Activated CD4-positive, alpha-beta T cell treated with anti-CD3 and anti-CD28 coated beads, Interleukin-2, amount 50 U/mL, for 24 hours (primary cell): ENCODE data around the gene TNFRSF12A.
"Not testable (repeated sequence)": the region's sequence is repeated elsewhere in the genome, so short reads cannot be mapped to it uniquely, and the experiment has no call there.

ENCODE experiments used
- DNase-seq, 2 donors: peaks; one replicate each; pipeline ENCODE4 v3.0.0-alpha.2; 2020; ENCODE audit warnings: low read depth in 1 of 2, low spot score in 1 of 2

Gene TNFRSF12A

DNA sequence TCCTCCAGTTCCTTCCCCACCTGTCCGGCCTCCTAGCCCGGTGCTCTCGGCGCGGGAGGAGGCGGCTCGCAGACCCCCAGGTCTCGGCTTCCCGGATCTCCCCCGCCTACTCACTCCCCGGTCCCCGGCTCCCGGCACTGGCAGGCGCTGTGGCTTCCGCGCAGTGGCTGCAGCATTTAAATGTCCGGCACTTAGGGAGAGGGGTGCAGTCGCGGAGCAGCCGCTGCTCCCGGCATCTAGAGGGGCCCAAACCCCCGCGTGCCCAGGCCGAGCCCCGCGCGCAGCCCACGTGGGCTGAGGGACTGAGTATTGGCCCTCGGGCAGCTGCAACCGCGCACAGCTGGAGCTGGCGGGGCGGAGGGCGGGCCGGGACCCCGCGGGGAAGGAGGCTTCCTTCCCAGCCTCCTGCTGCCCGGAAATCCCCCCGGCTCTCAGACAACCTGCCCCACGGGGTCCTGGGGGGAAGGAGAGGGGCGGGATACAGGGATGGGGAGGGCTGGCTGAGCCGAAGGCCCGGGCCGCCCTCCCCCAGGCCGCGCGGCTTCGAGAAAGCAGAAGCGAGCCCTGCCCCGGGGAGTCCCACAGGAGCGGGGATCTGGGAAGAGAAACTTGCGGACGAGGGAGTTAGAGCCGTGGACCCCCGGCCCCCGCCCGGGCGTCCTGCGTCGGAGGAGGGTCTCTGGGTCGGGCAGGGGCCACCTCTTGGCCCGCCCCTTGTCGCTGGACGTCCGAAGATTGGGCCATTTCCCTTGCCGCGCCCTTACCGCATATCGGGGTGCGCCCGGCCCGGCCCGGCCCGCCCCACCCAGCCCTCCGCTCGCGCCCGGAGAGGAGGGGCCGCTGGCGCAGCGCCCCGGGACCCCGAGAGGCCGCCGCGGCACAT lies 25.8 kb downstream of the TNFRSF12A start, which contains the start of gene MMP25:
MMP25 (plus strand) TSS at position 804 of the 883 bp plus-strand sequence. CDS start 357 bp downstream, outside the sequence.
- no peak for DNase-seq

- no peak for DNase-seq
Measured at GRCh38 chr16:3046641-3047386, 26.6 kb downstream of the TNFRSF12A start.

DNA sequence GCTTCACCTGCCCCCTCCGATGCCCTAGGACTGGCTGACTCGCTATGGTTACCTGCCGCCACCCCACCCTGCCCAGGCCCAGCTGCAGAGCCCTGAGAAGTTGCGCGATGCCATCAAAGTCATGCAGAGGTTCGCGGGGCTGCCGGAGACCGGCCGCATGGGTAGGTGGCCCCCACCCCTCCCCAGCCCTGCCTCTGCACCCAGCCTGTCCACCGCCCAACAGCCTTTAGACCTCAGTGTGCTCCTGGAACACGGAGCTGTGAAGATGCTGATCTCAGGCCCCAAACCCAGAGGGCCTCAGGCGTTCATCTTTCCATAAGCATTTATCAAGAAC lies 27.2 kb downstream of the TNFRSF12A start:
- DNase-seq = no peak

DNA sequence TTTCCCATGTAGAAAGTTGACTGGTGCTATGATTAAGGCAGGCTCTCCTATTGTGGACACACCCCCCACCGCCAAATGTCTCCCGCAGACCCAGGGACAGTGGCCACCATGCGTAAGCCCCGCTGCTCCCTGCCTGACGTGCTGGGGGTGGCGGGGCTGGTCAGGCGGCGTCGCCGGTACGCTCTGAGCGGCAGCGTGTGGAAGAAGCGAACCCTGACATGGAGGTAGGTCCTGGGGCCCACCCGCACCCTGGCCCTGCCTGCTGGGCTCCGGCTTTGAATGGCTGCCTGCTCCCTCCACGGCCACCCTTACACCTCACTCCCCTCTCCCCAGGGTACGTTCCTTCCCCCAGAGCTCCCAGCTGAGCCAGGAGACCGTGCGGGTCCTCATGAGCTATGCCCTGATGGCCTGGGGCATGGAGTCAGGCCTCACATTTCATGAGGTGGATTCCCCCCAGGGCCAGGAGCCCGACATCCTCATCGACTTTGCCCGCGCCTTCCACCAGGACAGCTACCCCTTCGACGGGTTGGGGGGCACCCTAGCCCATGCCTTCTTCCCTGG lies 29.8 kb downstream of the TNFRSF12A start:
- no peak for DNase-seq

DNA sequence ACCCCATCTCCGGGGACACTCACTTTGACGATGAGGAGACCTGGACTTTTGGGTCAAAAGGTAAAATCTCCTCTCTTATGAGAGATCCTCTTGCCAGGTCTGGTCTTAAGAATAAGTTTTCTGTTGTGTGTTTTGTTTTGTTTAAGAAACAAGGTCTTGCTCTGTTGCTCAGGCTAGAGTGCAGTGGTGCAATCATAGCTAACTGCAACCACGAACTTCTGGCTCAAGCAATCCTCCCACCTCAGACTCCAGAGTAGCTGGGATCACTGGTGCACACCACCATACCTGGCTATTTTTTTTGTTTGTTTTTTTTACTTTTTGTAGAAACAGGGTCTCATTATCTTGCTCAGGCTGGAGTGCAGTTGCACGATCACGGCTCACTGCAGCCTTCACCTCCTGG lies 30.3 kb downstream of the TNFRSF12A start:
- no peak for DNase-seq

GRCh38 chr16:3051009-3051408 lies 30.8 kb downstream of the TNFRSF12A start:
- no peak for DNase-seq

DNA sequence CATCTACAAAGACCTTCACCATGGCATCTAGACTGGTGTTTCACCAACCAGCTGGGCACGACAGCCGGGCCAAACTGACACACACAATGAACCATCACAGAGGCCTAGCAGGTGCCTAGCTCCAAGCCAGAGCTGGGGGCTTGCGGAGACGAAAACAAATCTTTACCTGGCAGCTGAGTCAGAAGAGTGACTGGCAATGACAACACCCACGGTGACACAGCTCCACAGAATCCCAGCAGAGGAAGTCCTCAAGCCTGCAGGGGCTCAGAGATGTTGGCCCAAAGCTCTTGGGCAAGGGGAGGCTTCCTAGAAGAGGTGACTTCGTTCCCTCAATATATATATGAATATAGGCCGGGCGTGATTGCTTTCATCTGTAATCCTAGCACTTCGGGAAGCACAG lies 31.3 kb downstream of the TNFRSF12A start:
- DNase-seq = no peak

DNA sequence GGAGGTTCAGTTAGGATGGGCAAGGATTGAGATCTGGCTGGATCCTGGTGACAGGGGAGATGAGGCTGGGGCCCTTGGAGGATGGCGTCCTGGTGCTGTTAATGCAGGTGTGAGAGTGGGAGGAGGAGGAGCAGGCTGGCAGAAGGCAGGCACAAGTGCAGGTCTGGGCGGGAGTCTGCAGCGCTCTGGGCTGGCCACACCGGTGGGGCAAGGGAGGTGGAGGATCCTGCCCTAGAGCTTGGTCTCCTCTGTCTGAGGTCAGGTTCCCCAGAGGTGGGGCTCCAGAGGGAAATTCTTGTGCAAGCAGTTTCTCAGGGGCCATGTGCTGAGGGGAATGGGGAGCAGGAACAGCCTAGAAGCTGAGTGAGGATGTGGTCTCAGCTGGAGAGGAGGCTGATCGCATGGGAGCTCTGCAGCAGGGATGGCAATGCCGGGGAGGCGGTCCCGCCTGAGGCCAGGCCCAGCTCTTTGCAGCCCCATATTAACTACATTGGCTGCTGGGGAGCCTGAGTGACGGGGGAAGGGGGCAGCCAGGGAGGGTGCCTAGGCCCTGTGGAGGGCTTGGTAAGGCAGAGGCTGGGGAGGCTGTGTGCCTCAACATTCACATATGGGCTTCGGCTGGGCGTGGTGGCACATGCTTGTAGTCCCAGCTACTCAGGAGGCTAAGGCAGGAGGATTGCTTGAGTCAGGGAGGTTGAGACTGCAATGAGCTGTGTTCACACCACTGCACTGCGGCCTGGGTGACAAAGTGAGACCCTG lies 32.6 kb downstream of the TNFRSF12A start:
- not testable (repeated sequence) for DNase-seq

GRCh38 chr16:3053330-3053710 lies 33.2 kb downstream of the TNFRSF12A start:
- not testable (repeated sequence) for DNase-seq

- no peak for DNase-seq
Measured at GRCh38 chr16:3054965-3055733, 35.0 kb downstream of the TNFRSF12A start.

DNA sequence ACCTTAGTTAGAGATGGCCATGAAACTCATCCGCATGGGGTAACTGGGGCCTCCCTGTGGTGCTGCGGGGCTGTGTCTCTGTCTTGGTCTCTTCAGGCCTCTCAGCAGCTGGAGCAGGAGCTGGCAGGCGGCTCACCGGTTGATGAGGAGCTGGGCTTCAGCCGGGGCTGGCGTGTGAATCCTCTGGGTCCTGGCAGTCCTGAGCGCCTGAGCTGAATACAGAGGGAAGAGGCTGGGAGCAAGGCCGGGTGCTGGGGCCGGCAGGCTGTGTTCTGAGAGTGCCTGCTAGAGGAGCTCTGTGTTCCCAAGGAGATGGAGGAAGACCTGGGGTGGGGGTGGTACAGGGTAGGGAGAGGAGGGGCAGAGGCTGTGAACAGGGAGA lies 35.6 kb downstream of the TNFRSF12A start:
- DNase-seq = not testable (repeated sequence)

GRCh38 chr16:3056336-3057180 lies 36.4 kb downstream of the TNFRSF12A start:
- no peak for DNase-seq

DNA sequence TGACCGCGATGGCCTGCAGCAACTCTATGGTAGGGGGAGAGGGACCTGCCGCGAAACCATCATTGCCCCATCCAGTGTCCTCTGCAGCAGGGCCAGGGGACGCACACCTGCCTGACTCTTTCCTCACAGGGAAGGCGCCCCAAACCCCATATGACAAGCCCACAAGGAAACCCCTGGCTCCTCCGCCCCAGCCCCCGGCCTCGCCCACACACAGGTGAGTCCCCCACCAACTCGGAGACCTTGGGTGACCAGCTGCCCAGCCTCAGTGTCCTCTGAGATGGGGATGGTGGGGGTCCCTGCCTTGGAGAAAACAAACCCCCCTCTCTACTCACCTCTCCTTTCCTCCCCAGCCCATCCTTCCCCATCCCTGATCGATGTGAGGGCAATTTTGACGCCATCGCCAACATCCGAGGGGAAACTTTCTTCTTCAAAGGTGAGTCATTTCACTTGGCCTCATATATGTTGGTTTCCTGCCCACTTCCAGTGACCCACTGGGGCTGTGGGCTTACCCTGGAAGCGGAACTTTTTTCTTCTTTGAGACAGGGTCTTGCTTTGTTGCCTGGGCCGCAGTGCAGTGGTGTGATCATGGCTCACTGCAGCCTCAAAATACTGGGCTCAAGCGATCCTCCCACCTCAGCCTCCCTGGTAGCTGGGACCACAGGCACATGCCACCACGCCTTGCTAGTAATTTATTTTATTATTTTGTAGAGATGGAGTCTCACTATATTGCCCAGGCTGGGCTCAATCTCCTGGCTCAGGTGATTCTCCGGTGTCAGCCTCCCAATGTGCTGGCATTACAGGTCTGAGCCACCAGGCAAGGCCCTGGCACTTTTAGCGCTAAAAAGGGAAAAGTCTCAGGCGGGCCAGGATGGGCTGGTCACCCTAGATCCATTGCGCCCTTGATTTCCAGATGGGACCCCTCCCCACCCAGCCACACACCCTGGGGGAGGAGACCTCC lies 37.3 kb downstream of the TNFRSF12A start:
- no peak for DNase-seq

DNA sequence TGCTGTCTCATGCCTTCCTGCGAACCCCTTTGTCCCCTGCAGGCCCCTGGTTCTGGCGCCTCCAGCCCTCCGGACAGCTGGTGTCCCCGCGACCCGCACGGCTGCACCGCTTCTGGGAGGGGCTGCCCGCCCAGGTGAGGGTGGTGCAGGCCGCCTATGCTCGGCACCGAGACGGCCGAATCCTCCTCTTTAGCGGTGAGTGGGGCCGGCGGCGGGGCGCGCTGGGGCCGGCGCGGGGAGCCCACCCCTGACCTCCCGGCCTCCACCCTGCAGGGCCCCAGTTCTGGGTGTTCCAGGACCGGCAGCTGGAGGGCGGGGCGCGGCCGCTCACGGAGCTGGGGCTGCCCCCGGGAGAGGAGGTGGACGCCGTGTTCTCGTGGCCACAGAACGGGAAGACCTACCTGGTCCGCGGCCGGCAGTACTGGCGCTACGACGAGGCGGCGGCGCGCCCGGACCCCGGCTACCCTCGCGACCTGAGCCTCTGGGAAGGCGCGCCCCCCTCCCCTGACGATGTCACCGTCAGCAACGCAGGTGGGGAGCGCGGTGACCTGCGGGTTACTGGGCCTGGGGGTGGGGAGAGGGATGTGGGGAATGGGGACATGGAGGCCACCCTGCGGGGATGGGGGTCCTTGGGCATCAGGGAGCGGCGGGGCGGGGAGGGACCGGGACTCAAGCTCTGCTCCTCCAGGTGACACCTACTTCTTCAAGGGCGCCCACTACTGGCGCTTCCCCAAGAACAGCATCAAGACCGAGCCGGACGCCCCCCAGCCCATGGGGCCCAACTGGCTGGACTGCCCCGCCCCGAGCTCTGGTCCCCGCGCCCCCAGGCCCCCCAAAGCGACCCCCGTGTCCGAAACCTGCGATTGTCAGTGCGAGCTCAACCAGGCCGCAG lies 38.2 kb downstream of the TNFRSF12A start:
- DNase-seq = no peak

DNA sequence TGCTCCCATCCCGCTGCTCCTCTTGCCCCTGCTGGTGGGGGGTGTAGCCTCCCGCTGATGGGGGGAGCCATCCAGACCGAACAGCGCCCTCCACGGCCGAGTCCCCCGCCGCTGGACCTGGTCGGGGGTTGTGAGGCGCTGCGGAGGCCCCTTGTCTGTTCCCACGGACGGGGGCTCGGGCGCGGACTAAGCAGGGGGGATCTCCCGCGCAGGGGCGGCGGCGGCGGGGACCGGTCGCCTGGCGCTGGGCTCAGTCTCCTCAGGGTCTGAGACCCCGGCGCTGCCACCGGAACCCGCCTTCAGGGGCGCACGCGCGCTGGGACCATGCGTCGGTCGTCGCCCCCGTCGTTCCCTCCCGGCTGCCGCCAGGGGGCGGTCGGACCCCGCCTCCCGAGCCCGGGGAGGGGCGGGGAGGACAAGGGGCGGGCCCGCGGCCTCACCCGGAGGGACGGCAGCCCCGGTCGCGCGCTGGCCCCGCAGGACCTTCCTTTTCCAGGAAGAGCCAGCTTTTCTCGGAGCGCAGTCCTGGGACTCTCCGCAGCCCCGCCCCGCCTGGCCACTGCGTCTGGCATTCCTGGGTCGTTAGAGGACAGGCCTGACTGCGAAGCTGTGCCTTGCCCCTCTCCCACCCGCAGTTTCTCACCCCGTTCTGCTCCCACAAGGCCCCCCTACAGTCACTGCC lies 39.0 kb downstream of the TNFRSF12A start:
- DNase-seq = peak; percentile 75 to 77

GRCh38 chr16:3059723-3060242 lies 39.6 kb downstream of the TNFRSF12A start:
- no peak for DNase-seq
